CD4-positive, alpha-beta T cell treated with Interleukin-1 beta for 1 hour (primary cell): Measurements from ENCODE around the gene YY2.
"Not testable (repeated sequence)": the region's sequence is repeated elsewhere in the genome, so short reads cannot be mapped to it uniquely, and the experiment has no call there.

Experiments
- DNase-seq, 2 donors: peaks; one replicate each; pipeline ENCODE4 v3.0.0-alpha.2; 2020 to 2022

YY2 gene

GRCh38 chrX:21855937-21856415 lies at the start of gene YY2:
Gene YY2, plus strand, starts transcription at chrX:21855987. Its CDS starts 498 bp downstream, at chrX:21856485.
- no peak for DNase-seq

- DNase-seq, result no peak
Observed at GRCh38 chrX:21806691-21807090, 49.1 kb upstream of the YY2 start.

- no peak for DNase-seq
Observed at GRCh38 chrX:21811832-21812231, 44.0 kb upstream of the YY2 start.

GRCh38 chrX:21812628-21813027 lies 43.2 kb upstream of the YY2 start:
- DNase-seq, result no peak

GRCh38 chrX:21813612-21814368 lies 42.0 kb upstream of the YY2 start:
- no peak for DNase-seq

GRCh38 chrX:21816136-21816535 lies 39.7 kb upstream of the YY2 start:
- DNase-seq, result no peak

- not testable (repeated sequence) for DNase-seq
Observed at GRCh38 chrX:21820170-21820569, 35.6 kb upstream of the YY2 start.

- DNase-seq, result no peak
Observed at GRCh38 chrX:21821875-21822274, 33.9 kb upstream of the YY2 start.

- no peak for DNase-seq
Observed at GRCh38 chrX:21831496-21831895, 24.3 kb upstream of the YY2 start.

- no peak for DNase-seq
Observed at GRCh38 chrX:21837056-21837455, 18.7 kb upstream of the YY2 start.

- DNase-seq, result peak in 1 of 2 donors; percentile 12
Observed at GRCh38 chrX:21838937-21839333, 16.9 kb upstream of the YY2 start.

- peak; percentile 82 to 83 for DNase-seq
Observed at GRCh38 chrX:21839334-21840192, 16.2 kb upstream of the YY2 start, which contains the start of gene MBTPS2. Gene MBTPS2, plus strand, starts transcription at chrX:21839617. Its CDS starts 118 bp downstream, at chrX:21839735.

GRCh38 chrX:21840193-21840545 lies 15.6 kb upstream of the YY2 start:
- DNase-seq, result peak in 1 of 2 donors; percentile 0

GRCh38 chrX:21843179-21843578 lies 12.6 kb upstream of the YY2 start:
- no peak for DNase-seq

GRCh38 chrX:21845096-21845495 lies 10.7 kb upstream of the YY2 start:
- DNase-seq, result no peak

- DNase-seq, result no peak
Observed at GRCh38 chrX:21847342-21847741, 8.4 kb upstream of the YY2 start.

- no peak for DNase-seq
Observed at GRCh38 chrX:21853578-21853977, 2.2 kb upstream of the YY2 start.

GRCh38 chrX:21856504-21856903 lies 717 bp downstream of the YY2 start:
- no peak for DNase-seq

- no peak for DNase-seq
Observed at GRCh38 chrX:21863241-21863640, 7.5 kb downstream of the YY2 start.

- no peak for DNase-seq
Observed at GRCh38 chrX:21865436-21865835, 9.6 kb downstream of the YY2 start.

GRCh38 chrX:21870494-21870893 lies 14.7 kb downstream of the YY2 start:
- no peak for DNase-seq

- no peak for DNase-seq
Observed at GRCh38 chrX:21873063-21873775, 17.4 kb downstream of the YY2 start.

GRCh38 chrX:21874182-21874581 lies 18.4 kb downstream of the YY2 start:
- not testable (repeated sequence) for DNase-seq
